ENCODE results near the gene OSBPL1A.

DNA sequence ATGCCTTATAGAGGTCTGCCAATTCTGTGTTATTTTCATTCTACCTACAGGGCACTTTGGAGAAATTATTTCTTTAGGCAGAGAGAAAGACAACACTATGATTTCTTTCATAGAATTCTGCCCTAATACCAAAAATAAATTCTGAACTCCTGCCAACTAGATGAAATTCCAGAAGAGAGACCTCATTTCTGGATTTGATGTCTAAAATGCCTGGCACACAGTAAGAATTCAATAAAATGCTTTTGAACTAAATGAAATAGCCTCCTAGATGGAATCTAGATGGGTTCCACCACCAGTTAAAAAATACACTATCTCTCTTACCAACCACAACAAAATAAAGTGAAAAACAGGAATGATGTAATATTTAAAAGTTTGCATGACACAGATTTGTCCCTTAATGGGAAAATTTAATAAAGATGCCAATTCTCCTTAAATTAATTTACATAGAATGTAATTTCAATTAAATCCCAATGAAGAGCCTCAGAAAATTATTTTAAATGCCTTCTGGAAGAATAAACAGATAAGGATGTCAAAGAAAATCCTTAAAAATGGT is 75.0 kb downstream of the OSBPL1A start:
- TF ChIP-seq CTCF (IDR thresholded peaks at IDR 0.05) (no peak), POLR2A (IDR thresholded peaks at IDR 0.05) (no peak)
